ENCODE data around the gene TUFT1. TPM values are rescaled to one million over a fixed set of nuclear protein-coding genes. Genes with fewer than 3 reads are reported as not detected.

Gene TUFT1
- total RNA-seq, 1 donor from 2014 or later = 7.5 TPM

- TF ChIP-seq, protein P1, sequence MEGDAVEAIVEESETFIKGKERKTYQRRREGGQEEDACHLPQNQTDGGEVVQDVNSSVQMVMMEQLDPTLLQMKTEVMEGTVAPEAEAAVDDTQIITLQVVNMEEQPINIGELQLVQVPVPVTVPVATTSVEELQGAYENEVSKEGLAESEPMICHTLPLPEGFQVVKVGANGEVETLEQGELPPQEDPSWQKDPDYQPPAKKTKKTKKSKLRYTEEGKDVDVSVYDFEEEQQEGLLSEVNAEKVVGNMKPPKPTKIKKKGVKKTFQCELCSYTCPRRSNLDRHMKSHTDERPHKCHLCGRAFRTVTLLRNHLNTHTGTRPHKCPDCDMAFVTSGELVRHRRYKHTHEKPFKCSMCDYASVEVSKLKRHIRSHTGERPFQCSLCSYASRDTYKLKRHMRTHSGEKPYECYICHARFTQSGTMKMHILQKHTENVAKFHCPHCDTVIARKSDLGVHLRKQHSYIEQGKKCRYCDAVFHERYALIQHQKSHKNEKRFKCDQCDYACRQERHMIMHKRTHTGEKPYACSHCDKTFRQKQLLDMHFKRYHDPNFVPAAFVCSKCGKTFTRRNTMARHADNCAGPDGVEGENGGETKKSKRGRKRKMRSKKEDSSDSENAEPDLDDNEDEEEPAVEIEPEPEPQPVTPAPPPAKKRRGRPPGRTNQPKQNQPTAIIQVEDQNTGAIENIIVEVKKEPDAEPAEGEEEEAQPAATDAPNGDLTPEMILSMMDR (conservative IDR thresholded peaks at IDR 0.05) = no peak
- Mint-ChIP-seq H3K4me3 (no peak overlapping the region), H3K27me3 (ENCODE audit: low read depth) (peaks cover 3% of the 10 kb centered on the region), H3K36me3 (ENCODE audit: low read depth) (no peaks in the 10 kb centered on the region), H3K27ac (ENCODE audit: unreplicated experiment) (no peak overlapping the region), H3K9me3 (no peaks in the 10 kb centered on the region), H3K4me1 (peaks cover 20% of the 10 kb centered on the region)
- DNase-seq (ENCODE audit: low read depth, low spot score) = no peak
Measured at GRCh38 chr1:151546011-151546925, 6.2 kb downstream of the TUFT1 start.

GRCh38 chr1:151547119-151547899, 7.2 kb downstream of the TUFT1 start:
- H3K27me3 Mint-ChIP-seq (ENCODE audit: low read depth) = no peaks in the 10 kb centered on the region

DNA sequence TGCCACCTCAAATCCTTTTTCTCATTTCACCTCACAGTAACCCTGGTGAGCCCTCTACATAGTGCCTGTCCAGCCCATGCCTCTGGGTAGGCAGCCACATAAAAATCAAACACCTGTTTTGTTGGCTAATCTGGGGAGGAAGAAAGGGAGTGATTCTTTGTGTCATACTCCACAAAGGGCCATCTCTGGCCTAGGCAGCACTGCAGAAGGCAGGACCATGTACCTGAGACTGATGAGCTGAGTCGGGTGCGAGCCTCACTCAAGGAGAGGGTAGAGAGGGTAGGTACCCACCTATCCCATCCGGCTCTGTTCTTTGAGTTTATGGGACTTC, 7.8 kb downstream of the TUFT1 start:
- Mint-ChIP-seq H3K9me3 (no peaks in the 10 kb centered on the region), H3K4me1 (peaks cover 10% of the 10 kb centered on the region), H3K4me3 (no peak overlapping the region), H3K27me3 (ENCODE audit: low read depth) (no peaks in the 10 kb centered on the region), H3K36me3 (ENCODE audit: low read depth) (no peaks in the 10 kb centered on the region), H3K27ac (ENCODE audit: unreplicated experiment) (no peak overlapping the region)
- no peak for DNase-seq (ENCODE audit: low read depth, low spot score)
- TF ChIP-seq, protein P1 (conservative IDR thresholded peaks at IDR 0.05) = no peak

More at GRCh38 chr1:151547119-151547899, 7.2 kb downstream of the TUFT1 start:
- Mint-ChIP-seq H3K4me1 (peaks cover 16% of the 10 kb centered on the region), H3K27ac (ENCODE audit: unreplicated experiment) (peak overlapping the region; percentile 9), H3K36me3 (ENCODE audit: low read depth) (no peaks in the 10 kb centered on the region), H3K9me3 (no peaks in the 10 kb centered on the region), H3K4me3 (no peak overlapping the region)
- no peak for DNase-seq (ENCODE audit: low read depth, low spot score)
- TF ChIP-seq, protein P1 (conservative IDR thresholded peaks at IDR 0.05) = no peak

GRCh38 chr1:151549199-151549598, 9.1 kb downstream of the TUFT1 start:
- H3K4me3 Mint-ChIP-seq = no peak overlapping the region
- H3K36me3 Mint-ChIP-seq (ENCODE audit: low read depth) = no peaks in the 10 kb centered on the region
- TF ChIP-seq, protein P1 (conservative IDR thresholded peaks at IDR 0.05) = no peak
- no peaks in the 10 kb centered on the region for H3K9me3 Mint-ChIP-seq
- peaks cover 9% of the 10 kb centered on the region for H3K4me1 Mint-ChIP-seq
- H3K27ac Mint-ChIP-seq (ENCODE audit: unreplicated experiment) = no peak overlapping the region
- no peak for DNase-seq (ENCODE audit: low read depth, low spot score)
- H3K27me3 Mint-ChIP-seq (ENCODE audit: low read depth) = no peaks in the 10 kb centered on the region

DNA sequence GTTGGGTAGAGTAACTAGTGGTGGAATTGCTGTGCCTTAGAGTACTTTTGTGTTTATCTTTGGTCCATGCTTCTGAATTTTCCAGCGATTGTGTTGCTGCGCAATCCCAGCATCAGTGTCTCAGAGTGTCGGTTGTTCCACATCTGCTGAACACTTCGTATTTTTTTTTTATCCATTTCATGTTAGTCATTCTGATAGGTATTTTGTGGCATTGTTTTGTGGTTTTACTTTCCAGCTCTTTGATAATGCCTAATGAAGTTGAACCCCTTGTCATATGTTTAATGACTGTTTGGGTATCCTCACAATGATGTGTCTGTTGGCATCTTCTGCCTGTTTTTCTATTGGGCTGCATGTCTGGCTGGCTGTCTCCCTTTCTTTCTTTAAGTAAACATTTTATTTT, 13.6 kb downstream of the TUFT1 start:
- Mint-ChIP-seq H3K27ac (ENCODE audit: unreplicated experiment) (no peak overlapping the region), H3K27me3 (ENCODE audit: low read depth) (no peaks in the 10 kb centered on the region), H3K9me3 (no peaks in the 10 kb centered on the region), H3K4me3 (no peak overlapping the region), H3K36me3 (ENCODE audit: low read depth) (no peaks in the 10 kb centered on the region), H3K4me1 (peaks cover 3% of the 10 kb centered on the region)
- DNase-seq (ENCODE audit: low read depth, low spot score) = no peak
- TF ChIP-seq, protein P1 (conservative IDR thresholded peaks at IDR 0.05) = no peak
